Body of pancreas (tissue), 4 donors: ENCODE measurements around the gene ADGRV1. TPM values are rescaled to one million over a fixed set of nuclear protein-coding genes. Genes with fewer than 3 reads are reported as not detected.
"Not testable (repeated sequence)": the region's sequence is repeated elsewhere in the genome, so short reads cannot be mapped to it uniquely, and the experiment has no call there.

Source experiments
- ATAC-seq: fragments of 150-250 bp; one replicate; pipeline ENCODE4 v1.9.1; 2016
- DNase-seq, 4 donors: peaks; one replicate each; pipeline ENCODE4 v3.0.0-alpha.2; 2019
- H3K27ac ChIP-seq, 4 donors: fragments of 200-600 bp; sonication (generic); 1 replicate in 3 of 4; 2 replicates in 1 of 4; pipeline versions ENCODE4 v1.5.1 to v1.6.1; 2016 to 2019; ENCODE audit warnings: mild to moderate bottlenecking in 1 of 4, mixed read lengths in 1 of 4, moderate library complexity in 1 of 4
- H3K27me3 ChIP-seq, 2 donors: fragments of 200-600 bp; sonication (generic); one replicate each; pipeline ENCODE4 v1.6.0; 2016; ENCODE audit warnings: mild to moderate bottlenecking in 1 of 2
- H3K36me3 ChIP-seq, 2 donors: fragments of 200-600 bp; sonication (generic); replicated peaks in 1 of 2; 2 replicates each; pipeline ENCODE4 v1.5.1; 2016; ENCODE audit warnings: low read depth in 2 of 2; ENCODE audit not compliant: insufficient read depth in 1 of 2
- H3K4me1 ChIP-seq: fragments of 200-600 bp; sonication (generic); one replicate; pipeline ENCODE4 v1.6.0; 2016
- H3K4me3 ChIP-seq, 2 donors: fragments of 200-600 bp; sonication (generic); 1 replicate in 1 of 2; 2 replicates in 1 of 2; pipeline ENCODE4 v1.5.1; 2016 to 2019
- H3K9me3 ChIP-seq, 3 donors: fragments of 200-600 bp; sonication (generic); 1 replicate in 2 of 3; 2 replicates in 1 of 3; pipeline ENCODE4 v1.5.1; 2016
- CTCF ChIP-seq, 7 experiments: fragments of 450-650 bp in 4 of 7; fragments of 200-600 bp in 3 of 7; sonication (generic) in 3 of 7; IDR thresholded peaks; one replicate each; pipeline ENCODE4 v1.5.1; 2016 to 2019; ENCODE audit warnings: antibody characterized with exemption in 7 of 7
- POLR2A ChIP-seq, 3 donors: fragments of 450-650 bp; IDR thresholded peaks; one replicate each; pipeline ENCODE4 v1.6.1; 2016; ENCODE audit warnings: antibody characterized with exemption in 3 of 3, mild to moderate bottlenecking in 2 of 3
- WGBS, 2 donors: methylation state at CpG; one replicate each; pipeline ENCODE4 v1.1.5; 2017; 5-methylcytosine and 5-hydroxymethylcytosine counted together
- intact Hi-C: fragments of 100-400 bp; cut with DNase I; formaldehyde crosslinking; loops from one replicate; pipeline ENCODE4 v1.15.1; 2023
- total RNA-seq, 2 donors: library from RNA; depleted of rRNA; stranded (reverse); fragments of >200 nt; gene quantifications; one replicate each; pipeline ENCODE4 v1.1.0, GENCODE V29; 2016

The ADGRV1 gene
- total RNA-seq, 2 donors from 2014 or later = 19.2 to 21.4 TPM

- H3K27ac ChIP-seq = no peak overlapping the region
- no peaks in the 10 kb centered on the region for H3K4me1 ChIP-seq
- no peaks in the 10 kb centered on the region for H3K27me3 ChIP-seq
- DNase-seq = no peak
- intact Hi-C loops = no loop called here
- 86 to 92% methylated on average over 7 of the region's 7 CpGs for WGBS, 2 donors
- TF ChIP-seq CTCF (IDR thresholded peaks at IDR 0.05) = no peak
- no peak for TF ChIP-seq POLR2A (IDR thresholded peaks at IDR 0.05)
- H3K36me3 ChIP-seq = no peaks in the 10 kb centered on the region
- ATAC-seq = no peak
- no peak overlapping the region for H3K4me3 ChIP-seq
- no peaks in the 10 kb centered on the region for H3K9me3 ChIP-seq
These were observed 39.7 kb downstream of the ADGRV1 start for GRCh38 chr5:90598293-90598692.

- H3K4me1 ChIP-seq, H3K36me3 ChIP-seq, DNase-seq, H3K27me3 ChIP-seq, H3K9me3 ChIP-seq, ATAC-seq, H3K27ac ChIP-seq, intact Hi-C loops, H3K4me3 ChIP-seq: not testable (repeated sequence)
- WGBS, 2 donors = 91 to 94% methylated on average over 3 of the region's 3 CpGs
These were observed 41.7 kb downstream of the ADGRV1 start for GRCh38 chr5:90600307-90600706.

GRCh38 chr5:90601468-90601867 is 42.9 kb downstream of the ADGRV1 start:
- ATAC-seq = no peak
- Histone ChIP-seq H3K4me3 (no peak overlapping the region), H3K9me3 (no peaks in the 10 kb centered on the region), H3K4me1 (no peaks in the 10 kb centered on the region), H3K27ac (no peak overlapping the region), H3K36me3 (no peaks in the 10 kb centered on the region), H3K27me3 (no peaks in the 10 kb centered on the region)
- WGBS, 2 donors = 48 to 58% methylated on average over 2 of the region's 2 CpGs
- intact Hi-C loops = no loop called here
- DNase-seq = no peak
- TF ChIP-seq POLR2A (IDR thresholded peaks at IDR 0.05) = no peak
- TF ChIP-seq CTCF (IDR thresholded peaks at IDR 0.05) = no peak

GRCh38 chr5:90602681-90603080 is 44.1 kb downstream of the ADGRV1 start:
- TF ChIP-seq CTCF (IDR thresholded peaks at IDR 0.05) = no peak
- no peak for TF ChIP-seq POLR2A (IDR thresholded peaks at IDR 0.05)
- intact Hi-C loops = no loop called here
- 42 to 51% methylated on average over 1 of the region's 1 CpG for WGBS, 2 donors

GRCh38 chr5:90606539-90606938 is 47.9 kb downstream of the ADGRV1 start:
- intact Hi-C loops = no loop called here
- H3K36me3 ChIP-seq = no peaks in the 10 kb centered on the region
- no peaks in the 10 kb centered on the region for H3K9me3 ChIP-seq
- DNase-seq (no peak), ATAC-seq (no peak)
- 34 to 39% methylated on average over 2 of the region's 2 CpGs for WGBS, 2 donors
- no peaks in the 10 kb centered on the region for H3K4me1 ChIP-seq
- no peak overlapping the region for H3K27ac ChIP-seq
- no peak overlapping the region for H3K4me3 ChIP-seq
- no peak for TF ChIP-seq POLR2A (IDR thresholded peaks at IDR 0.05)
- TF ChIP-seq CTCF (IDR thresholded peaks at IDR 0.05) = peak in 2 of 7 experiments; percentile 17 to 33
- no peaks in the 10 kb centered on the region for H3K27me3 ChIP-seq

More at GRCh38 chr5:90602681-90603080, 44.1 kb downstream of the ADGRV1 start:
- Histone ChIP-seq H3K36me3 (no peaks in the 10 kb centered on the region), H3K9me3 (no peaks in the 10 kb centered on the region), H3K27ac (no peak overlapping the region), H3K27me3 (no peaks in the 10 kb centered on the region), H3K4me3 (no peak overlapping the region), H3K4me1 (no peaks in the 10 kb centered on the region)
- no peak for DNase-seq
- no peak for ATAC-seq
